Suprapubic skin (tissue), 3 donors: ENCODE measurements around the gene TEX36.

ENCODE experiments used
- CTCF ChIP-seq, 2 donors: fragments of 200-600 bp in 1 of 2; fragments of 450-650 bp in 1 of 2; sonication (generic) in 1 of 2; IDR thresholded peaks; one replicate each; pipeline ENCODE4 v1.5.1; 2016 to 2019; ENCODE audit warnings: antibody characterized with exemption in 2 of 2, mild to moderate bottlenecking in 1 of 2, moderate library complexity in 1 of 2
- POLR2A ChIP-seq, 2 donors: fragments of 450-650 bp; IDR thresholded peaks; one replicate each; pipeline ENCODE4 v1.6.1; 2017; ENCODE audit warnings: antibody characterized with exemption in 2 of 2, mild to moderate bottlenecking in 2 of 2, moderate library complexity in 2 of 2

GRCh38 chr10:125626671-125627070 is 56.3 kb downstream of the TEX36 start:
- TF ChIP-seq CTCF (IDR thresholded peaks at IDR 0.05) (no peak), POLR2A (IDR thresholded peaks at IDR 0.05) (no peak)
